Ascending aorta (tissue), 2 donors: ENCODE results near the gene CSRNP2. TPM values are rescaled to one million over a fixed set of nuclear protein-coding genes. Genes with fewer than 3 reads are reported as not detected.
A peak's percentile ranks its signal among the peaks of the same experiment; 100 is the strongest.

Experiments
- DNase-seq, 2 donors: peaks; one replicate each; pipeline ENCODE4 v3.0.0-alpha.2; 2019; ENCODE audit warnings: low spot score in 2 of 2
- H3K27ac ChIP-seq, 2 donors: fragments of 200-600 bp; sonication (generic); one replicate each; pipeline ENCODE4 v1.5.1; 2016 to 2017; ENCODE audit warnings: mild to moderate bottlenecking in 1 of 2
- H3K27me3 ChIP-seq: fragments of 200-600 bp; sonication (generic); one replicate; pipeline ENCODE4 v1.5.1; 2017
- H3K36me3 ChIP-seq, 2 donors: fragments of 200-600 bp; sonication (generic); one replicate each; pipeline ENCODE4 v1.5.1; 2016
- H3K4me1 ChIP-seq, 2 donors: fragments of 200-600 bp; sonication (generic); one replicate each; pipeline ENCODE4 v1.5.1; 2016 to 2017; ENCODE audit warnings: mild to moderate bottlenecking in 1 of 2
- H3K4me3 ChIP-seq, 2 donors: fragments of 200-600 bp; sonication (generic); one replicate each; pipeline ENCODE4 v1.5.1; 2016 to 2017; ENCODE audit warnings: mild to moderate bottlenecking in 1 of 2
- H3K9me3 ChIP-seq, 2 donors: fragments of 200-600 bp; sonication (generic); one replicate each; pipeline ENCODE4 v1.5.1; 2016
- intact Hi-C: fragments of 100-400 bp; cut with DNase I; formaldehyde crosslinking; loops from one replicate; pipeline ENCODE4 v1.15.1; 2023
- total RNA-seq: library from RNA; depleted of rRNA; stranded (reverse); fragments of >200 nt; gene quantifications from one replicate; pipeline ENCODE4 v1.1.0, GENCODE V29; 2016
- TF ChIP-seq, protein P1 (sequence below), 3 experiments: fragments of 200-600 bp in 2 of 3; fragments of 450-650 bp in 1 of 3; sonication (generic) in 2 of 3; IDR thresholded peaks; one replicate each; pipeline ENCODE4 v1.5.1; 2016 to 2019; ENCODE audit warnings: antibody characterized with exemption in 3 of 3, mild to moderate bottlenecking in 1 of 3, moderate library complexity in 1 of 3

Gene CSRNP2, protein sequence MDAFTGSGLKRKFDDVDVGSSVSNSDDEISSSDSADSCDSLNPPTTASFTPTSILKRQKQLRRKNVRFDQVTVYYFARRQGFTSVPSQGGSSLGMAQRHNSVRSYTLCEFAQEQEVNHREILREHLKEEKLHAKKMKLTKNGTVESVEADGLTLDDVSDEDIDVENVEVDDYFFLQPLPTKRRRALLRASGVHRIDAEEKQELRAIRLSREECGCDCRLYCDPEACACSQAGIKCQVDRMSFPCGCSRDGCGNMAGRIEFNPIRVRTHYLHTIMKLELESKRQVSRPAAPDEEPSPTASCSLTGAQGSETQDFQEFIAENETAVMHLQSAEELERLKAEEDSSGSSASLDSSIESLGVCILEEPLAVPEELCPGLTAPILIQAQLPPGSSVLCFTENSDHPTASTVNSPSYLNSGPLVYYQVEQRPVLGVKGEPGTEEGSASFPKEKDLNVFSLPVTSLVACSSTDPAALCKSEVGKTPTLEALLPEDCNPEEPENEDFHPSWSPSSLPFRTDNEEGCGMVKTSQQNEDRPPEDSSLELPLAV
- total RNA-seq: 13.6 TPM

GRCh38 chr12:51083126-51083833 is at the start of gene CSRNP2:
TSS of gene CSRNP2 (minus strand) at chr12:51083596. CDS start at chr12:51076561, 7,035 bp downstream.
- intact Hi-C loops: loop anchor here (1.0 to 2.0 kb wide), 6 partner anchors 35 to 318 kb away; partner anchors contain the start of genes ATF1, DAZAP2, LETMD1 and POU6F1
- peak within 1 kb of the TSS; percentile 91 to 99 for H3K4me3 ChIP-seq
- peak within 1 kb of the TSS; percentile 95 to 99 for H3K27ac ChIP-seq
- DNase-seq: peak; percentile 90 to 98
- TF ChIP-seq, protein P1, sequence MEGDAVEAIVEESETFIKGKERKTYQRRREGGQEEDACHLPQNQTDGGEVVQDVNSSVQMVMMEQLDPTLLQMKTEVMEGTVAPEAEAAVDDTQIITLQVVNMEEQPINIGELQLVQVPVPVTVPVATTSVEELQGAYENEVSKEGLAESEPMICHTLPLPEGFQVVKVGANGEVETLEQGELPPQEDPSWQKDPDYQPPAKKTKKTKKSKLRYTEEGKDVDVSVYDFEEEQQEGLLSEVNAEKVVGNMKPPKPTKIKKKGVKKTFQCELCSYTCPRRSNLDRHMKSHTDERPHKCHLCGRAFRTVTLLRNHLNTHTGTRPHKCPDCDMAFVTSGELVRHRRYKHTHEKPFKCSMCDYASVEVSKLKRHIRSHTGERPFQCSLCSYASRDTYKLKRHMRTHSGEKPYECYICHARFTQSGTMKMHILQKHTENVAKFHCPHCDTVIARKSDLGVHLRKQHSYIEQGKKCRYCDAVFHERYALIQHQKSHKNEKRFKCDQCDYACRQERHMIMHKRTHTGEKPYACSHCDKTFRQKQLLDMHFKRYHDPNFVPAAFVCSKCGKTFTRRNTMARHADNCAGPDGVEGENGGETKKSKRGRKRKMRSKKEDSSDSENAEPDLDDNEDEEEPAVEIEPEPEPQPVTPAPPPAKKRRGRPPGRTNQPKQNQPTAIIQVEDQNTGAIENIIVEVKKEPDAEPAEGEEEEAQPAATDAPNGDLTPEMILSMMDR (IDR thresholded peaks at IDR 0.05): no peak
- H3K27me3 ChIP-seq: no peaks in the 10 kb centered on the region
- H3K9me3 ChIP-seq: no peaks in the 10 kb centered on the region
- no peaks in the 10 kb centered on the region for H3K36me3 ChIP-seq
- H3K4me1 ChIP-seq: peaks cover 5 to 13% of the 10 kb centered on the region in 2 donors

- no peaks in the 10 kb centered on the region for H3K27me3 ChIP-seq
- H3K9me3 ChIP-seq: no peaks in the 10 kb centered on the region
- H3K36me3 ChIP-seq: peaks cover 0 to under 1% of the 10 kb centered on the region in 2 donors
- no peak overlapping the region for H3K27ac ChIP-seq
- intact Hi-C loops: no loop called here
- no peak overlapping the region for H3K4me3 ChIP-seq
- TF ChIP-seq, protein P1 (IDR thresholded peaks at IDR 0.05): no peak
- no peak for DNase-seq
- H3K4me1 ChIP-seq: no peaks in the 10 kb centered on the region
Observed at GRCh38 chr12:51132693-51133092, 49.3 kb upstream of the CSRNP2 start.

GRCh38 chr12:51131745-51132521 is 48.5 kb upstream of the CSRNP2 start:
- Histone ChIP-seq H3K27ac (no peak overlapping the region), H3K4me1 (no peaks in the 10 kb centered on the region), H3K27me3 (no peaks in the 10 kb centered on the region), H3K36me3 (no peaks in the 10 kb centered on the region), H3K9me3 (no peaks in the 10 kb centered on the region), H3K4me3 (no peak overlapping the region)
- TF ChIP-seq, protein P1 (IDR thresholded peaks at IDR 0.05): no peak
- DNase-seq: no peak
- intact Hi-C loops: no loop called here

- peaks cover 4 to 10% of the 10 kb centered on the region in 2 donors for H3K36me3 ChIP-seq
- H3K27me3 ChIP-seq: no peaks in the 10 kb centered on the region
- no peak overlapping the region for H3K4me3 ChIP-seq
- TF ChIP-seq, protein P1 (IDR thresholded peaks at IDR 0.05): no peak
- H3K9me3 ChIP-seq: no peaks in the 10 kb centered on the region
- no peak overlapping the region for H3K27ac ChIP-seq
- intact Hi-C loops: no loop called here
- no peak for DNase-seq
- no peaks in the 10 kb centered on the region for H3K4me1 ChIP-seq
Observed at GRCh38 chr12:51128919-51129318, 45.5 kb upstream of the CSRNP2 start.

DNA sequence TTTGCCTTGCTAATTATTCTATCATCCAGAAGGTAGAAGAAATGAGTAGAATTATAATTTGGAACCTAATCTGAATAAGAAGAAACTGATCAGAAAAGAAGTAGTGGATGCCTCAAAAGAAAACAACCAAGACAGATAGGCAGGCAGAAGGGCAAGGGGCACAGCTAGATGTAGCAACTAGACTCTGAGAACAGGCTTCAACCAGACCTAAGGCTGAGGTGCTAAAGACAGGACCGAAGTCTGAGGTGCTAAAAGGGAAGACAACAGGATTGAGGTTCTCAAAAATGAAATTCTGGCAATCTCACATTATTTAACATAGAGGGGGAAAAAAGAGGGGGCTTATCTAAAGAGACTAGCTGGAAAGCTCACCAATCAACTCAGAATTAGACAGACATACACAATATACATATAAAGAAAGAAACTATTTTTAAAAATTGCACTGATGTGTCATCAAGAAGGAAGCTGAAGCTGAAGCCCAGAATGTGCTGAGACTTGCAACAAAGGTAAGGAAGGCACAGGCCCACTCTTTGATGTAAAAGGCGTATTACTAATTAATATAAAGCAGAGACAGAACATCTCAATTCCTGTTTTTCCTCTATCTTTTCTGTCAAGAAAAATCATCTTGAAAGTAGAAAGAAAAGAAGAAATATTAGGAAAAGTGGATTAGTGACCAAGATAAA is 43.8 kb upstream of the CSRNP2 start:
- no peaks in the 10 kb centered on the region for H3K27me3 ChIP-seq
- H3K9me3 ChIP-seq: no peaks in the 10 kb centered on the region
- H3K36me3 ChIP-seq: peaks cover 4 to 10% of the 10 kb centered on the region in 2 donors
- no peak overlapping the region for H3K4me3 ChIP-seq
- intact Hi-C loops: no loop called here
- no peak overlapping the region for H3K27ac ChIP-seq
- no peak for DNase-seq
- H3K4me1 ChIP-seq: no peaks in the 10 kb centered on the region
- TF ChIP-seq, protein P1 (IDR thresholded peaks at IDR 0.05): no peak
